Measurements from ENCODE around the gene BLOC1S5.
A peak's percentile ranks its signal among the peaks of the same experiment; 100 is the strongest.
"Not testable (repeated sequence)": the region's sequence is repeated elsewhere in the genome, so short reads cannot be mapped to it uniquely, and the experiment has no call there.

BLOC1S5 gene

DNA sequence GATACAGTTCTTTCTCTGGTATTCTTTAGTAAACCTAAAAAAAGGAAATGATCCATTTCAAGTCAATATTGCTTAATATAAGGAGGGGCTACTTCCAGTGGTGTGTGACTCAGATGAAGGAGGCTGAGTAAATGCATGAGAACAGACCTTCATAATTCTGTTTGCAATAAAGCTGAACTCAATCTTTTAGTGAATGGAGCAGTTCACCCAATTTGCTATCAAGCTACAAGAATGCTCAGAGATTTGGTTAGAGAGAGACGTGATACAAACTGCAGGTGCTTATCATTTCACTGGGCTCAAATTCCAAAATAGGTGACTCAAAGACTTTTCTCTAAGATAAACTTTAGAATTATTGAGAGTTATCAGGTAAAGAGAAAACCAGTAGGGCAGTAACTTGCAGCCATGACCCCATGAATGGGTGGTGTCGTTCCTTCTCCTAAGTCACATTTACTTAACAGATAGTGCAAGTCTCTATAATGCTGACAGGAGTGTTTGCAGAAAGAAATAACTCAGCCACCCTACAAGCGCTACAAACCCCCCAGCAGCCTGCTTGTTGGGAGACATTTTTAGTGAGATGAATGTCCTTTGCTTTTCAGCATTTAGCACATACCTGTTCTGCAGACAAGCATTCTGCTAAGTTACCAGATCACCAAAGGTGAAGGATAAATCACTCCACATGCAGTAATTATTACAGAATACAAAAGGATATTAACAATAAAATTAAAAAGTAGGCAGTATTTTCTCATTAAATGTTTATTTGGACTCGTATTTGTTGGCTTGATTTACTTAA lies 16.4 kb upstream of the BLOC1S5 start:
- peak; percentile 29 to 71 for DNase-seq

DNA sequence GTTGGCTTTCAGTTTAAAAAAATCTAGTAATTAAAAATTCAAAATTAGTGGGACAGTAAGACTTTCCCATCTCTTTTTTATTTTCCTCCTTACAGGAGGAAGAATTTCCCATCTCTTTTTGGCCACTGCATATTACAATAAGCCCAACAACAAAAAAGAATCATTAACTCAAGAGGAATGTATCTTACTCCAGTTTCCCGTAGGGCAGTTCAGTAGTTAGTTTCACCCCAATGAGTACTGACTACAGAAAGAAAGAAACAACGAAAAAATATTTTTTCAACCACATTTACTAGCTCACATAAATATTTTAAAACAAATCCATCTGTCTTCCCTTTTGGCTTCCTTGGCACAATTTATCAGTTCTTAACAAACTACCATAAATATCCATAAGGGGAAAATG lies 14.9 kb upstream of the BLOC1S5 start:
- DNase-seq, result no peak

DNA sequence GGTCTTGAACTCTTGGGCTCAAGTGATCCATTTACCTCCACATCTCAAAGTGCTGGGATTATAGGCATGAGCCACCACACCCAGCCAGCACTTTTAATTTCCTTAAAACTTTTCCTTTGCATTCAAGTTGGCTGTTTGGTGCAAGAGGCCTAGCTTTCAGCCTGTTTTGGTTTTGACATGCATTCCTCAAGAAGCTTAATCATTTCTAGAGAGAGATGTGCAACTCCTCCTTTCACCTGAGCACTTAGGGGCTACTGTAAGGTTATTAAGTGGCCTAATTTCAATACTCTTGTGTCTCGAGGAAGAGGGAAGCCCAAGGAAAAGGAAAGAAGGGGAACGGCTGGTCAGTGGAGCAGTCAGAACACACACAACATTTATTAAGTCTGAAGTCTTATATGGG lies 13.8 kb upstream of the BLOC1S5 start:
- no peak for DNase-seq

DNA sequence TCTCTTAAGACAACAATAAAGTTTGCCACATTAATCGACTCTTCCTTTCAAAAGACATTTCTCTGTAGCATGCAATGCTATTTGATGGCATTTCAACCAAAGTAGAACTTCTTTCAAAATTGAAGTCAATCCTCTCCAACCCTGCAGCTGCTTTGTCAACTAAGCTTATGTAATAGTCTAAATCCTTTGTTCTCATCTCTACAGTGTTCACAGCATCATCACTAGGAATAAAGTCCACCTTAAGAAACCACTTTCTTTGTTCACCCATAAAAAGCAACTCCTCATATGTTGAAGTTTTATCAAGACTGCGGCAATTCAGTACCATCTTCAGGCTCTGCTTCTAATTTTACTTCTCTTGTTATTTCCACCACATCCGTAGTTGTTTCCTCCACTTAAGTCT lies 11.5 kb upstream of the BLOC1S5 start:
- DNase-seq, result peak; percentile 23 to 43

DNA sequence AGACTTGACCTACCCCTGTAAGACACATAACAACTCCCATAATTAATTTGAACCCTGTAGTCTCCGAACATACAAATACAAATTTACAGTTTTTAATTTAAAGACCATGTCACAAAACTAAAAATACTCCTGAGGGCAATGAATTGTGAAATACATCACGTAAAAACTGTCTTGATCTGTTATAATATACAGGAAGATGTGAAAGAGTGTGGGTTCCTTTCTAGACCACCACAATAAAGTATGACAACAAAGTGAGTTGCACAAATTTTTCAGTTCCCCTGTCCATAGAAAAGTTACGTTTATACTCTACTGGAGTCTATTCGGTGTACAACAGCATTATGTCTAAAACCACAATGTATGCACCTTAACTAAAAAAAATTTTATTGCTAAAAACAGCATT lies 11.0 kb upstream of the BLOC1S5 start:
- peak; percentile 14 to 35 for DNase-seq

DNA sequence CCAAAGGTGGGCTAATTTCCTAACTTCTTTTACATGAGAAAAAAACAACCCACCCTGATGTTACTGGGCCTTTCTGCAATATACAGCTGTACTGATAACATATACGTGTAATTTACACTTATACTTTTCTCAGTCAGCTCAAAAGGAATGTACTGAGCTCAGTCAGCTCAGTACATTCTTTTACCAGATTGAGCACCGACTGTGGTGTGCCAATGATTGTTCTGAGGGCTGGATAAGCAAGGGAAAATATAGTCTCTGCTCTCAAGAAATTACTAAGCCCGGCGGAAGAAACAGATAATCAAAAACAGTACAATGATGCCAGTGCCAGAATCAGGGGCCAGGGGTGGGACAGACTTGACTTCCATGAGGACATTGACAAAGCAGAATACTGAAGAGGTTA lies 10.0 kb upstream of the BLOC1S5 start:
- no peak for DNase-seq

DNA sequence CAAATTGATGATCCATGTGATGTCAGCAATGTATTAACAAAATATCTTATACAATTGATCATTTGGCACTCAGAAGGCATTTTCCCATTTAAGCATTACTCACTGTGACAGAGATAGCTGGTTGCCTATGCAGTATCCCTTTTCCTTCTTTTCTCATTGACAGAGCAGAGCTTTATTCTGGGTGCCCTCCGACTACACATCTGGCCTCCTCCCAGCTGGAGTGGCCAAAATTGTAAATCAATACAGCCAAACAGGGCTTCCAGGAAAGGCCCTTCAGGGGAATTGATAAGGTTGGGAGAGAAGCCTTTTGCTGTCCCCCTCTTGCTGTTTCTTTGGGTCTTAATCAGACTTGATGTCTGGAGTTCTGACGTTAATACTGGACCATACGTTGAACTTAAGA lies 9.6 kb upstream of the BLOC1S5 start:
- DNase-seq, result no peak

DNA sequence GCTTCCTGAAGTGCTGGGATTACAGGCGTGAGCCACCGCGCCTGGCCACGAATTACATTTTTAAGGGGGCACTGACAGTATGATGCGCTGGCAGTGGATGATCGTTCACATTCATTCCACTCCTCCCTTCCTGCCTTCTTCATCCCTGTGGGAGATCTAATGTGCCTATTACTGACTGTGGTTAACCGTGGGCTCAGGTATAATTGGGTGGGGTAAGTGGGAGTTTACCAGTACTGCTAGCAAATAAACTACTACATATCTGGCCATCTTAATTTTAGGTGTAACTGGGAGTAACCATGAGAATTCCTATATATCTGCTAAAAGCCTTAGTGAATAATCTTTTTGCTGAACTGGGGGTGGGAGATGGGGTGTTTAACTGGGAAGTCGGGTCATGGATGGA lies 6.5 kb upstream of the BLOC1S5 start:
- DNase-seq, result no peak

DNA sequence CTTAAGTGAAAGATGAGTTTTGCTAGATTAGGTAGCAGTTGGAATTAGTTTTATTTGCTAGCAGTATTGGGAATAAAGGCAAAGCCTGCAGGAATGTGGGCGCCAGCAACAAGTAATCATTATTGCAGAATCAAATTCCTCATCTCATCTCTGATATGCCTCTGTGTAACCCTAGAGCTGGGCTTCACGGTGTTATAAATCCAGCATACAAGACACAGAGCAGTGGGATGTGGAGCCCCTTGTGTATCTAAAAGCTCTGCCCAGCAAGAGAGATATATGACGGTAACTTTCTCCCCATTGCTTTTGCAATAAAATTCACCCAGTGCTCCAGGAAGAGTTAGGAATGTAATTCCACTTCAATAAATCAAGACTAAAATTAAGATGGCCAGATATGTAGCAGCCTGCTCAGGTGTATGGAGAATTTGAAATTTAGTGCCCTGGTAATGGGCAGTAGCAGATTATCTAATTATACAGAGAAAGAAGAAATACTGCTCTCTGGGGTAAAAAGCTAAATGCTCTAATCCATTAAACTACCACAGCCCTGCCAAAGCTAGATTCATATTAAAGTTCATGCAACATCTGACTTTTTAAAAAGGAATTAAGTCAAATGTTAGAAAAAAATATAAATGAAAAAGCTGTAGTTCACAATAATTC lies 5.6 kb upstream of the BLOC1S5 start:
- no peak for DNase-seq

DNA sequence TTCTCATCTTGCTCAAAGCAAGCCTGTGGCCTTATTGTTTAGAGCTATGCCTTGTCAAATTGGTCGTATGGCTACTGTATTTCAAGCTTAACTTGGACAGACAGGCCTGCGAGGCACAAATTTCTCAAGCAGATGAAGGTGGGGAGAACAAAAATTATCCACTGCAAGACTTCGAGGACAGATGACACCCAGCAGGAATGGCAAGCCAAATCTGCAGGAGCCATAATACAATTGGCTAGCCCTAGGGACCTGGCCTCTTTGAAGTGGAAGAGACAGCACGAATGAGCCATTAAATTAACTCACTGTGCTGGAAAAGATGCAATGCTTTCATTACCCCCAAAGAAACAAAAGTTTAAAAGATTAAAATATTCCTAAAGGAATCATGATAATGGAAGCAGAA lies 5.0 kb upstream of the BLOC1S5 start:
- DNase-seq, result no peak

DNA sequence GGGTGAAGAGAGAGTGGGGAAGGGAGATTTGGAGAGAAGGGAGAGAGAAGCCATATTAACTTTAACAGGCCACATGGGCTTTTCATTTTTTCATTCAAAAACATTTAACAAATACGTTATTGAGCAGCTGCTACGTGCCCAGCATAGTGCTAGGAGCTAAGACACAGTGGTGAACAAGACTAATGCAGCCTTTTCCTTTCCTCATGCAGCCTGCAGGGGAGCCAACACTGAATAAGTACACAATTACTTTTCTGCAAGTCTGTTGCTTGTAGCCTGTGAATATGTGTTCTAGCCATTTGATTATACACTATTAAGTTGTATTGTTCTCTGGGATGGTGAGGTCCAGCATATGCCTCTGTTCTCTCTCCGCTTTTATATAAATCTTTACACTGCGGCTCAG lies 1.9 kb upstream of the BLOC1S5 start:
- DNase-seq, result peak in 1 of 2 experiments; percentile 27

DNA sequence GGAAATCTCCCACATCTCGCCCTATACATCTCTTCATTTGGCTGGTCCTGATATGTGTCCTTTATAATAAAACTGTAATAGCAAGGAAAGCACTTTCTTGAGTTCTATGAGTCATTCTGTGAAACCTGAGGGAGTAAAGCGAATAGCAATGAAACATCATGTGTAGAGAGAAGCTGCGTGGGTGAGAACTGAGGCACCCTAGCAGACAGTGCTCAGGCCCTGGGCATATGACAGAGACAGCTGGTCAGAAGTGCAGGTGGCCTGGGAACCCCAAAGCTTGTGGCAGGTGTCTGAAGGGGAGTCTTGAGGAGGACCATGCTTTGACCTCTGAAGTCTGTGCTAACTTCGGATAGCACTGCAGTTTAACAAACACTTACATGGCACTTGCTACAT lies 1.3 kb upstream of the BLOC1S5 start:
- no peak for DNase-seq

DNA sequence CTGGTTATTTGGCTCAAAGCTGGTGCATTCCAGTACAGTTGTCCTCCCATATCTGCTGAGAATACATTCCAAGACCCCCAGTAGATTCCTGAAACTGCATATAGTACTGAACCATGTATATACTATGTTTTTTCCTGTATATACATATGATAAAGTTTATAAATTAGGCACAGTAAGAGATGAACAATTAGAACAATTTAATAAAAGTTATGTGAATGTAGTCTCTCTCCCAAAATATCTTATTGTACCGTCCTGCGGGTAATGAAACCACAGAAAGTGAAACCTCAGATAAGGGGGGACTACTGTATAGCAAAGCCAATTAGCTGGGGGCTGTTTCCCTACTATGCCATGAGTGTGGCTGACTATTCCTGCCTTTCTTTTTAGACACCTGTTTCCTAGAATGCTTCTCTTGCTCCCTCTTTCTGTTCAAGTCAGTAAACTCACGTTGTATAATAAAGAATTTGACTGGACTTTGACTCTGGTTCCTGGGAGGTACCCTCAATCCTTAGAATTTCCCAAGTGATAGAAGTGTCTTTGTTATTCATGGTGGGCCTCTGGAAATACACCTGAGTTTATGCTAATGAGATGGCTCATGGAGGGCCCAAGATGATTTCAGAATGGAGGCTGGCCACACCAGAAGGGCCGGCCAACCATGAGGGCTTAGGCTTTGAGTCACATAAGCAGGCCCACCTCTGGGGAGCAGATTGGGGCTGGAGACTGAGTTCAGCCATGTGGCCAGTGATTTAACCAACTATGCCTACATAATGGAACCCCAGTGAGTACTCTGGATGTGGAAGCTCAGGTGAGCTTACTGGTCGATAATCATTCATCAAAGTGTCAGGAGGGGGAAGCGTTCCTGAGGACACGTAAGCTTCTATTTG lies 689 bp upstream of the BLOC1S5 start:
- no peak for DNase-seq

DNA sequence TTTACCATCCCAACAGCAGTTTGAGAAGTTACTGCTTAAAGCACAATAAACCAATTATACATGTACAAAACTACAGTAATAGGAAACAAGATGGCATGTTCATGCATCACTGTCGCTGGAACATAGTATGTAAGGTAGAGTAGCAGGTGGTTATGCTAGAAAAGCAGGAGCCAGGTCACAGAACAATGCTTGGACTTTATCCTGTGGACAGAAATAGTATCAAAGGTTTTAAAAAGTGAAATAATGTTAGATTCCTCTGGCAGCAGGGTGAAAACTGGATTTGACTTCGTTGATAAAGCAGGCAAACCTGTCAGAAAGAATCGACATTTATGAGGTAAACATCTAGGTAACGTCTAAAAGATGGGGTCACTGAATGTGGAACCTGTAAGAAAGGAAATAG lies 2.5 kb downstream of the BLOC1S5 start:
- no peak for DNase-seq

DNA sequence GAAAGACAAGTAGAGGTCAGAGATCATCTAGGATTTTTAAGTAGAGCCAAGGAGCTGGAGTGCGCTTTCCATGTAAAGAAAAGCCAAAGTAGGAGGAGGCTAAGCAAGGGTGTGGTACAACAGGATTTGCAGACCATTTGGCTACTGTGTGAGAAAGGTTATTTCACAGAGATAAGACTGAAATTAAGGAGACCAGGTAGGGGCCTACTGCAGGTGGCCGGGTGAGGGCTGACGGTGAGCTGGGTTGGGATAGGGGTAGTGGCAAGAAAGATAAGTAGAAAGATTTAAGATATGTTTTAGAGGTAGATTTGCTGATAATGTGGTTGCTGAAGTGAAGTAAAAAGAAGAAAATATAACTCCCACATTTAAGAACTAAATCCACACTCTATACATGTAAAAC lies 3.8 kb downstream of the BLOC1S5 start:
- no peak for DNase-seq

DNA sequence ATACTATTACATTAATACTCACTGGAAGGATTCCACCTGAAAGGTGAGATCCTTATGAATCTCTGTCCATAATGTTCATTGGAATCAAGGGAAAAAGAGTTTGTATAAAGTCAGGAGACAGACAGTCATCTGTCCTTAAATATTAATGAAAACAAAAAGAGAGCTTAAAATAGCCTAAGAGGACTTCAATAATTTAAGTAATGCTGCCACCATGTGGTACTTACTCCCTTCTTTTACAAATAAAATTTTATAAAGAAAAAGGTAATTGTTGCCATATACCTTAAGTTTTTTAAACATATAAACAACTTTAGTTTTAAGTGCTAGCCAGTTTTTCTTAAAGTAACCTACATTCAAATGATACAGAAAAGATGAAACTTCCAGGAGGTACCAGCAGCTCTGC lies 5.1 kb downstream of the BLOC1S5 start:
- peak; percentile 25 to 68 for DNase-seq

DNA sequence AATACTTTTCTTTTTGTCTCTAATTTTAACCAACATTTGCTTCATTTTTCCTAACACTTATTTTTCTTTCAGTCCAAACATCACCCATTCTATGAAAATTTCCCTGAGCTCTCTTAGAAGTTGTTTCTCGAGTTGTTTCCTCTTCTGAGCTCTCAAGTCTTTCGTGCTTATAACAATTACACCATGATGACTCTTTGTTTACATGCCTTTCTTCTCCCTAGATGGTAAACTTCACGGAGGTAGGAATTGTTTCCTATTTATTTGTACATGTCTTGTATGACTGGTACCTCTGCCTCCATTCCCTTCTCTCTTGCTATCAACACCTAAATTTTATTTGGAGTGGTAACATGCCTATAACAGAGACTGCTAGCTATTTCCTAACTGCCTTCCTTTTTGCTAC lies 6.4 kb downstream of the BLOC1S5 start:
- no peak for DNase-seq

DNA sequence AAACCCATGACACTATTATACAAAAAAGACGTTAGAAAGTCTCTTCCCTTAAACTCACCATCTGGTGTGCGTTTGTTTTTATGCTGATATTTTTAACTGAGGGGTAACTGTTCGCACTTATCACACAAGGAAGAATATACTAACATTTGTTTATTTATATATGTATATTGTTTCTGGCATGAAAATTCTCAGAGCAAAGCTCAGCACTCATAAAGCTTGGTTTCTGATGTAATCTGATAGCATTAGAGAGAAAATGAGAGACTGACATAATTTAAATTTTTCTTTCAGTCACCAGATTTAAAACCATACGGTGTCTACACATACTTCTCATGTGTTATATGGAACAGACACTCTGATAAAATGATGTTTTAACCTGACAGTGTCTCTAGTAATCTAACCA lies 6.9 kb downstream of the BLOC1S5 start:
- no peak for DNase-seq

DNA sequence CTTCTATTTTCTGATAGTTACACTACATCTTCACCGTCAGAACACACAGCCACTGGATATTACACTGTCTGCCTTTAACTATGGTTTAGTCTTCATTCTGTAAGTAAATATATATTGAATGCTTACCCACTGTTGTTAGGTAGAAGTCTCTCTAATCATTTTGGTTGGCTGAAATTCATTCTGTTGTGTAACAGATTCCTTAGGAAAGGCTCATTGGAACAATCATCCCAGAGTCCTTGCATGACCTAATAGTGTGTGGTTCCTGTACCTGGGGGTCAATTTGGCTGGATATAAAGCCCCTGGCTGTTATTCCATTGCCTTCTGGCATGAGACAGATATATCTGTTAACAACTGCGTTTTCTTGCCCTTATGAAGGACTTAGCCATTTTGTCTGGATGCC lies 9.9 kb downstream of the BLOC1S5 start:
- DNase-seq, result no peak

DNA sequence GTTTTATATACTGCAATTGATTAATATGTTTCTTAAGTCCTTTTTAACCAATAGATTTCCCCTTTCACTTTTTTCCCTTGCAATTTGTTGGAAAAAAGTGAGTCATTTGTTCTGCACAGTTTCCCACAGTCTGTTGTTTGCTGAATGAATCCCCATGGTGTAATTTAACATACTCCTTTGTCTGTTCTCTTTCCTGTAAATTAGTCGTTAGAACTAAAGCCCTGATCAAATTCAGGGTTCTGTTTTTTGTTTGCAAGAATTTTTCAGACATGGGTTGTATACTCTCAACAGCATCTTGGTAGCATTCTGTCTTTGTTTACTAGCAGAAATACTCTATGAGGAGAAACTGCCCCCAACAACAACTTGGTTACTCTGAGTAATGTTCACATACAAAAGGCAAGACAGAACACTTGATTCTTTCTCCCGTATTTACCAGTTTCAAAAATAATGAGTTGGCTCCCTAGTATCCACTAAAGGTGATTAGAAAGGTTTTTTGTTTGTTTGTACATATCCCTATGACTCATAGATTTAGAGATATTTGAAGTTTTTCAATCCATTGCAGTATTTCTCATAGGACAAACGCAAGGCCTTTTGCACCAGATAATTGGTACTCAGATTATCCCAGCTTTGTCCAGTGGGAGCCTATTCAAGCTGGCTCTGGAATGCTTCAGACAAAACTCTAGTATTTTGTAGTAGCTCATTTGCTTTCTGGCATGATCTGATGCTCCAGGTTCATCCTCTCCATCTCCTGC lies 16.5 kb downstream of the BLOC1S5 start:
- no peak for DNase-seq

DNA sequence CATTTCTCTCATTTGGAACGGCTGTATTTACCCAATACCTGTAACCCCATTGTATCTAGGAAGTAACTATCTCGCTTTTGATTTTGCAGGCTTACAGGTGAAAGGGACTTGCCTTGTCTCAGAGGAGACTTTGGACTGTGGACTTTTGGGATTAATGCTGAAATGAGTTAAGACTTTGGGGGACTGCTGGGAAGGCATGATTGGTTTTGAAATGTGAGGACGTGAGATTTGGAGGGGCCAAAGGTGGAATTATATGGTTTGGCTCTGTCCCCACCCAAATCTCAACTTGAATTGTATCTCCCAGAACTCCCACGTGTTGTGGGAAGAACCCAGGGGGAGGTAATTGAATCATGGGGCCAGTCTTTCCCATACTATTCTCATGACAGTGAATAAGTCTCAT lies 18.4 kb downstream of the BLOC1S5 start:
- not testable (repeated sequence) for DNase-seq

DNA sequence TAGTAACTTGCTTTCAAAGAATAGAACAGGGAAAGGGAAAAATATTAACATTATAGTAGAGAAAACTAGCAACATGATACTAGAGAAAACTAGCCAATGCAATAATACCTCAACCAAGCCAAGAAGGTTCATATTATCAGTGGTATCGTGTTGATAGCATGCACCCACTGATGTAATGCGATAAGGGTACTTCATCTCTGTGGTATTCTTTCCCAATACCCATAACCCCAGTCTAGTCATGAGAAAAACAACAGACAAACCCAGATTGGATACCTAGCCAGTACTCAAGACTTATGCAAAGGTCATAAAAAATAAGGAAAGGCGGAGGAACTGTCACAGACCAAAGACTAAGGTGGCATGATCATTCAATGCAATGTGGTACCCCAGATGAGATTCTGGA lies 21.0 kb downstream of the BLOC1S5 start:
- DNase-seq, result no peak

All from Kasumi-1 (cell line).